ENCODE results near the gene NUP205.
"Not testable (repeated sequence)": the region's sequence is repeated elsewhere in the genome, so short reads cannot be mapped to it uniquely, and the experiment has no call there.

Gene NUP205

DNA sequence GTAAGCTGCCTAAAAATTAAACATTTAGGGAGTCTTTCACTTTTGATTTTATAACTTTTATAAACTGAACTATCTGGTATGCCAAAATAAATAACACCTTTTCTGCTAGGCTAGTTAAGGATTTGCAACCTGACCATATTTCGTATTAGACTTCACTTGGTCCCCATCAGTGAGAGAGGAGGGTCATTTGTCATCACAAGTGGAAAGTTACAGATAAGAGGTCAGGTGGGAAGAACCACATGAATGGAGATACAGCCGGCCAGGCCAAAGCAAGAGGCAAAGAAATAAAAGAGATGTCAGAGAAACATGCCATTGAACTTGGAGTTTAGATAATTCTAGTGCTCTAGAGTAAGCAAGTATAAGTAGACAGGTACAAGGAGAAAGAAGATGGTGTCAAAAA, 60.1 kb downstream of the NUP205 start:
- no peak for DNase-seq (ENCODE audit: extremely low read depth, low read depth)

DNA sequence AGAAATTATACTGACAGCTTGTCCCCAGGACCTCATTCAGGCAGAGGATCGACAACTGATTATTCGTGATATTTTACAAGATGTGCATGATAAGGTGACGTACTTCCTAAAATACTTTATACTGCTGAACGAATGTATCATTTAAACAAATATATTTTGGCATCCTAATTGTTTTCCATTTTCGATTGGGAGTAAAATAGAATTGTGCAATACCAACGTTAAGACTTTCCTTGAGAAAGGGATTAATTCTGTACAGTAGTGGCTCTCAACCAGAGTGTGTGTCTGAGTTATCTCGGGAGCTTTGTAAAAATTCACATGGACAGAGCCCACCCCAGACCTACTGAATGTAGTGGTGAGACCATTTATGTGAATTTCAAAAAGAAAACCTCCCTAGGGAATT, 60.8 kb downstream of the NUP205 start:
- TF ChIP-seq CTCF (IDR thresholded peaks at IDR 0.05; ENCODE audit: low read depth, low read length), result no peak
- DNase-seq (ENCODE audit: extremely low read depth, low read depth), result no peak

More for the DNA sequence above, 60.1 kb downstream of the NUP205 start:
- no peak for TF ChIP-seq CTCF (IDR thresholded peaks at IDR 0.05; ENCODE audit: low read depth, low read length)

DNA sequence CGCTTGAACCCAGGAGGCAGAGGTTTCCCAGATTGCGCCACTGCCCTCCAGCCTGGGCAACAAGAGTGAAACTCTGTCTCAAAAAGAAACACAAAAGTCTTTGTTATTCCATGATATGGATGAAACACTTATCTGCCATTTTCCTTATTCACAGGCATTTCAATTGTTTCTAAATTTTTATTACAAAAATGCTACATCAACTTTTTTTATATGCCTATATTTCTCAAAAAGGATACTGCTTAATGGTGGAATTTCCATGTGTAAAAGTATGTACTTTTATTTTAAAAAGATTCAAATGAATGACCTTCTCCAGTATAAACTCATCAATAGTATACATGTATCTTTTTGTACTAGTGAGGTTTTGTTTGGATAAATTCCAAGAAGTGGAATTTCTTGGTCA, 62.7 kb downstream of the NUP205 start:
- no peak for DNase-seq (ENCODE audit: extremely low read depth, low read depth)
- TF ChIP-seq CTCF (IDR thresholded peaks at IDR 0.05; ENCODE audit: low read depth, low read length), result no peak

- peak; percentile 80 for TF ChIP-seq CTCF (IDR thresholded peaks at IDR 0.05; ENCODE audit: low read depth, low read length)
- DNase-seq (ENCODE audit: extremely low read depth, low read depth), result peak; percentile 75
Measured at GRCh38 chr7:135620980-135621850, 63.5 kb downstream of the NUP205 start.

DNA sequence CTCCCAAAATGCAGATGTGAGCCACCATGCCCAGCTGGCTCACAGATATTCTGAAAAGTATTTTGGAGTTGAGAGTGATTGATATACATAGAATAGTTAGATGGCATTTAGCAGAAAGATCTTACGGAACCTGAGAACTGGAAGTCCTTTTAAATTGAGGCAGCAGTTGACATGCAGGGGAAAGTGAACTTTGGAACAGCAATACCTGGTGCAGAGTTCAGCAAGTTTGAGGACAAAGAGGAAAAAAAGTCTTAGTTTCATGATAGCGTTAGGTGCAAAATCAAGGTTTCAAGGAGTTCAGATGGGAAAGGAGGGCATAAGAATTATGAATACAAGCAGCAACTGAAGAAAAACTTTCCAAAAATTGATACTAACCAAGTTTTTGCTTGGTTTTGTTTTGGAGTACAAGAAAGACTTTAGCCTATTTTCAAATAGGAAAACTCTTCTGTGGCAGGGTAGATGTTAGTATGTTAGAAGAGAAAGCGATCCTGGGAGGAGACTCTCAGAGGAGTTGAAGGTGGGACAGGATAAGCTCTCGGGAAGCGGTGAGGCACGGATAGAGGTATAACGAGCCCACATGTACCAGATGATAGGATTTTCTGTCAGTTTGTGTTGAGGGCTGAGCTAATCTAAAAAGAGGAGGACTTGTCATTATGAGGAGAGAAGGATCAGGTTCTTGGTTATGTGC, 76.6 kb downstream of the NUP205 start:
- no peak for TF ChIP-seq CTCF (IDR thresholded peaks at IDR 0.05; ENCODE audit: low read depth, low read length)

GRCh38 chr7:135639690-135640089, 82.0 kb downstream of the NUP205 start:
- not testable (repeated sequence) for DNase-seq (ENCODE audit: extremely low read depth, low read depth)

More for the DNA sequence above, 76.6 kb downstream of the NUP205 start:
- no peak for DNase-seq (ENCODE audit: extremely low read depth, low read depth)

- DNase-seq (ENCODE audit: extremely low read depth, low read depth), result no peak
- no peak for TF ChIP-seq CTCF (IDR thresholded peaks at IDR 0.05; ENCODE audit: low read depth, low read length)
Measured at GRCh38 chr7:135644154-135644553, 86.4 kb downstream of the NUP205 start.
